GM12891 (cell line): Measurements from ENCODE around the gene ELOA.

Experiments used
- POLR2A ChIP-seq: IDR thresholded peaks from 2 replicates; pipeline ENCODE4 v1.6.1; 2011; ENCODE audit warnings: low read depth, low read length, control low read depth
- POLR2AphosphoS5 ChIP-seq: IDR thresholded peaks from 2 replicates; pipeline ENCODE4 v1.6.1; 2011; ENCODE audit warnings: low read depth, low read length, control low read depth
- TAF1 ChIP-seq: IDR thresholded peaks from 2 replicates; pipeline ENCODE4 v1.6.1; 2011; ENCODE audit warnings: low read depth, low read length, control low read depth

- no peak for TF ChIP-seq POLR2A
- no peak for TF ChIP-seq TAF1
- no peak for TF ChIP-seq POLR2AphosphoS5
Observed at GRCh38 chr1:23709229-23709628, 34.0 kb upstream of the ELOA start.
